ENCODE data around the gene DHX58. TPM values are rescaled to one million over a fixed set of nuclear protein-coding genes. Genes with fewer than 3 reads are reported as not detected.
A peak's percentile ranks its signal among the peaks of the same experiment; 100 is the strongest.
"Not testable (repeated sequence)": the region's sequence is repeated elsewhere in the genome, so short reads cannot be mapped to it uniquely, and the experiment has no call there.

The DHX58 gene
- total and polyA plus RNA-seq, 4 experiments from 2014 or later: 11.9 to 43.3 (median 30.5) TPM

GRCh38 chr17:42143138-42143537 is 30.6 kb upstream of the DHX58 start:
- ChIA-PET CTCF (ENCODE audit: partially characterized antibody) (interaction anchor here (1.0 to 1.2 kb wide), 2 partner anchors 9 kb away, joined by 4 read pairs; no protein-coding TSS in a partner anchor), POLR2A (ENCODE audit: partially characterized antibody) (interaction anchor here (1.1 to 1.5 kb wide), 2 partner anchors 11 to 13 kb away, joined by 3 read pairs; no protein-coding TSS in a partner anchor)
- peak overlapping the region in 2 of 7 donors; percentile 1 to 68 for H3K27ac Mint-ChIP-seq
- H3K9me3 ChIP-seq (ENCODE audit: control insufficient read depth in 1 of 2, low read length in 2 of 2); H3K27me3 ChIP-seq (ENCODE audit: insufficient read depth, low read length); H3K4me3 Mint-ChIP-seq; H3K4me3 ChIP-seq (ENCODE audit: low read length in 2 of 2); H3K27me3 Mint-ChIP-seq; intact Hi-C loops (cut with micrococcal nuclease); H3K9me3 Mint-ChIP-seq; H3K27ac ChIP-seq (ENCODE audit: low read depth, low read length); DNase-seq: not testable (repeated sequence)
- H3K36me3 Mint-ChIP-seq: peaks cover 15 to 56% of the 10 kb centered on the region in 2 donors
- Histone ChIP-seq H3K36me3 (ENCODE audit: insufficient read depth, low read length) (peaks cover 21% of the 10 kb centered on the region), H3K4me1 (ENCODE audit: insufficient read depth, low read length) (peaks cover 18% of the 10 kb centered on the region)
- peaks cover 25 to 67% (median 42%) of the 10 kb centered on the region in 4 donors for H3K4me1 Mint-ChIP-seq

GRCh38 chr17:42142371-42142896 is 29.9 kb upstream of the DHX58 start:
- no peaks in the 10 kb centered on the region for H3K27me3 Mint-ChIP-seq
- peak overlapping the region in 2 of 7 donors; percentile 5 to 68 for H3K27ac Mint-ChIP-seq
- H3K36me3 Mint-ChIP-seq: peaks cover 15 to 57% of the 10 kb centered on the region in 2 donors
- no peak overlapping the region for H3K4me3 ChIP-seq (ENCODE audit: low read length in 2 of 2)
- H3K27ac ChIP-seq (ENCODE audit: low read depth, low read length): no peak overlapping the region
- H3K9me3 Mint-ChIP-seq: no peaks in the 10 kb centered on the region
- CTCF ChIA-PET (ENCODE audit: partially characterized antibody): interaction anchor here (1.2 kb wide), 1 partner anchor 9 kb away, joined by 4 read pairs; no protein-coding TSS in a partner anchor
- POLR2A ChIA-PET (ENCODE audit: partially characterized antibody): no interaction called here
- H3K9me3 ChIP-seq (ENCODE audit: control insufficient read depth in 1 of 2, low read length in 2 of 2): no peaks in the 10 kb centered on the region
- peaks cover 18% of the 10 kb centered on the region for H3K4me1 ChIP-seq (ENCODE audit: insufficient read depth, low read length)
- no peaks in the 10 kb centered on the region for H3K27me3 ChIP-seq (ENCODE audit: insufficient read depth, low read length)
- no peak for DNase-seq
- H3K36me3 ChIP-seq (ENCODE audit: insufficient read depth, low read length): peaks cover 21% of the 10 kb centered on the region
- intact Hi-C loops (cut with micrococcal nuclease): no loop called here
- peaks cover 26 to 67% (median 43%) of the 10 kb centered on the region in 4 donors for H3K4me1 Mint-ChIP-seq
- H3K4me3 Mint-ChIP-seq: peak overlapping the region in 1 of 8 donors; percentile 31

GRCh38 chr17:42141382-42141781 is 28.9 kb upstream of the DHX58 start:
- no peak for DNase-seq
- H3K36me3 ChIP-seq (ENCODE audit: insufficient read depth, low read length): peaks cover 21% of the 10 kb centered on the region
- no peak overlapping the region for H3K27ac ChIP-seq (ENCODE audit: low read depth, low read length)
- Mint-ChIP-seq H3K36me3 (peaks cover 15 to 52% of the 10 kb centered on the region in 2 donors), H3K27ac (no peak overlapping the region), H3K9me3 (no peaks in the 10 kb centered on the region), H3K4me1 (peaks cover 23 to 67% (median 40%) of the 10 kb centered on the region in 4 donors), H3K27me3 (no peaks in the 10 kb centered on the region), H3K4me3 (no peak overlapping the region)
- no peak overlapping the region for H3K4me3 ChIP-seq (ENCODE audit: low read length in 2 of 2)
- ChIA-PET CTCF (ENCODE audit: partially characterized antibody) (no interaction called here), POLR2A (ENCODE audit: partially characterized antibody) (no interaction called here)
- intact Hi-C loops (cut with micrococcal nuclease): no loop called here
- peaks cover 25% of the 10 kb centered on the region for H3K4me1 ChIP-seq (ENCODE audit: insufficient read depth, low read length)
- no peaks in the 10 kb centered on the region for H3K27me3 ChIP-seq (ENCODE audit: insufficient read depth, low read length)
- no peaks in the 10 kb centered on the region for H3K9me3 ChIP-seq (ENCODE audit: control insufficient read depth in 1 of 2, low read length in 2 of 2)

GRCh38 chr17:42140690-42141089 is 28.2 kb upstream of the DHX58 start:
- H3K27me3 Mint-ChIP-seq; DNase-seq; H3K27ac ChIP-seq (ENCODE audit: low read depth, low read length); H3K27me3 ChIP-seq (ENCODE audit: insufficient read depth, low read length); H3K4me3 ChIP-seq (ENCODE audit: low read length in 2 of 2); POLR2A ChIA-PET (ENCODE audit: partially characterized antibody); H3K9me3 Mint-ChIP-seq; H3K4me3 Mint-ChIP-seq; H3K9me3 ChIP-seq (ENCODE audit: control insufficient read depth in 1 of 2, low read length in 2 of 2); intact Hi-C loops (cut with micrococcal nuclease): not testable (repeated sequence)
- Mint-ChIP-seq H3K4me1 (peaks cover 29 to 68% (median 46%) of the 10 kb centered on the region in 4 donors), H3K36me3 (peaks cover 15 to 52% of the 10 kb centered on the region in 2 donors), H3K27ac (peak overlapping the region in 1 of 7 donors; percentile 4)
- Histone ChIP-seq H3K36me3 (ENCODE audit: insufficient read depth, low read length) (peaks cover 21% of the 10 kb centered on the region), H3K4me1 (ENCODE audit: insufficient read depth, low read length) (peaks cover 32% of the 10 kb centered on the region)
- CTCF ChIA-PET (ENCODE audit: partially characterized antibody): interaction anchor here (1.4 kb wide), 1 partner anchor 115 kb away, joined by 3 read pairs; no protein-coding TSS in a partner anchor

DNA sequence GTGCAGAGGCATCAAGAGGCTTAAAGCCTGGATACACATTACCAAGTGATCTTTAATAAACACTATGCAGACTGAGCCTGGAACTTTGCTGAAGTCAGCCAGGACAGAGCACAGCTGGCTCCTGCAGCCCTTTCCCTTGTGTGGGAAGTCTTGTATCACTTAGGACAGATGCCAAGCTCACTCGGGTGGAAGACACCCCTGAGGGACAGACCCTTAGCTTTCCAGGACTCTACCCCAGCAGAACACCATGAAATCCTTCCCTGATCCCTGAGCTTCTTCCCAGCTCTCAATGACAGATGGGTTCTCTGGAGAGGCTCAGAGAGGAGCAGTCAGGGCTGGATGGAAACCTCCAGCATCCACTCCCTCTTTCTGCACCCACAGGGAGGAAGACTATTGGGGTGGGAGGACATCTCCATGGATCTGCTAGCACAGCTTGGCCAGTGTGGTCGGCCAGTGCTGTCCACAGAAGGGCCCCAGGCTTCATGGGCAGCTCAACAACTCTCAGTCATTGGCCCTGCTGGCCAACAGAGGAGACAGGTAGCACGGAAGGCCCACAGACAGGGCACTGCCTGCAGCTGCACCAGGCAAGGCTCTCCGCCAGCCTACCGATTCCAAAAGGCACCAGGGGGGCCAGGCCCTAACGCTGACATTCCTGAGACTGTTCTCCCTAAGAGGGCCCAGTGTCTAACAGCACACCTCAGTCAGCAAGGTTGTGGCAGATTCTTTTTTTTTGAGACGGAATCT is 26.4 kb upstream of the DHX58 start:
- Mint-ChIP-seq H3K4me3 (no peak overlapping the region), H3K27ac (peak overlapping the region in 4 of 7 donors; percentile 7 to 61 (median 27)), H3K27me3 (no peaks in the 10 kb centered on the region), H3K4me1 (peaks cover 33 to 81% (median 54%) of the 10 kb centered on the region in 4 donors), H3K36me3 (peaks cover 15 to 55% of the 10 kb centered on the region in 2 donors), H3K9me3 (no peaks in the 10 kb centered on the region)
- Histone ChIP-seq H3K4me3 (ENCODE audit: low read length in 2 of 2) (no peak overlapping the region), H3K27me3 (ENCODE audit: insufficient read depth, low read length) (no peaks in the 10 kb centered on the region), H3K4me1 (ENCODE audit: insufficient read depth, low read length) (peaks cover 47% of the 10 kb centered on the region), H3K27ac (ENCODE audit: low read depth, low read length) (no peak overlapping the region), H3K9me3 (ENCODE audit: control insufficient read depth in 1 of 2, low read length in 2 of 2) (no peaks in the 10 kb centered on the region), H3K36me3 (ENCODE audit: insufficient read depth, low read length) (peaks cover 21% of the 10 kb centered on the region)
- DNase-seq: no peak
- CTCF ChIA-PET (ENCODE audit: partially characterized antibody): interaction anchor here (1.4 kb wide), 1 partner anchor 113 kb away, joined by 3 read pairs; no protein-coding TSS in a partner anchor
- POLR2A ChIA-PET (ENCODE audit: partially characterized antibody): interaction anchor here (1.4 kb wide), 1 partner anchor 14 kb away, joined by 4 read pairs; no protein-coding TSS in a partner anchor
- intact Hi-C loops (cut with micrococcal nuclease): no loop called here

- Histone ChIP-seq H3K4me1 (ENCODE audit: insufficient read depth, low read length) (peaks cover 69% of the 10 kb centered on the region), H3K27ac (ENCODE audit: low read depth, low read length) (no peak overlapping the region), H3K4me3 (ENCODE audit: low read length in 2 of 2) (no peak overlapping the region), H3K9me3 (ENCODE audit: control insufficient read depth in 1 of 2, low read length in 2 of 2) (no peaks in the 10 kb centered on the region), H3K27me3 (ENCODE audit: insufficient read depth, low read length) (no peaks in the 10 kb centered on the region), H3K36me3 (ENCODE audit: insufficient read depth, low read length) (peaks cover 8% of the 10 kb centered on the region)
- intact Hi-C loops (cut with micrococcal nuclease): no loop called here
- peak overlapping the region in 3 of 7 donors; percentile 40 to 67 (median 47) for H3K27ac Mint-ChIP-seq
- H3K36me3 Mint-ChIP-seq: peaks cover 3 to 51% of the 10 kb centered on the region in 2 donors
- DNase-seq: no peak
- H3K9me3 Mint-ChIP-seq: no peaks in the 10 kb centered on the region
- no peaks in the 10 kb centered on the region for H3K27me3 Mint-ChIP-seq
- H3K4me3 Mint-ChIP-seq: no peak overlapping the region
- POLR2A ChIA-PET (ENCODE audit: partially characterized antibody): interaction anchor here (1.6 kb wide), 1 partner anchor 18 kb away, joined by 3 read pairs; the partner anchor contains the start of gene RAB5C
- CTCF ChIA-PET (ENCODE audit: partially characterized antibody): interaction anchor here (0.9 to 1.9 kb wide), 9 partner anchors 16 to 176 kb away, joined by 3 to 6 read pairs (median 3); partner anchors contain the start of genes GHDC and KAT2A
- H3K4me1 Mint-ChIP-seq: peaks cover 41 to 83% (median 59%) of the 10 kb centered on the region in 4 donors
Measured at GRCh38 chr17:42136654-42137051, 24.1 kb upstream of the DHX58 start.
